ENCODE measurements around the gene R3HDM2.

GRCh38 chr12:57238854-57239554 lies 191.8 kb downstream of the R3HDM2 start:
- TF ChIP-seq CTCF (IDR thresholded peaks at IDR 0.05) = peak; percentile 97 to 100 (median 100)
- no peak for TF ChIP-seq POLR2A (IDR thresholded peaks at IDR 0.05)
